GM21737 (cell line): ENCODE measurements around the gene FOXN4.

Experiments used
- ATAC-seq: cut with Tn5 transposase; IDR thresholded peaks from one replicate; pipeline ENCODE4 v1.9.1; 2021; ENCODE audit warnings: mild to moderate bottlenecking, moderate library complexity; ENCODE audit not compliant: unreplicated experiment

Gene FOXN4

DNA sequence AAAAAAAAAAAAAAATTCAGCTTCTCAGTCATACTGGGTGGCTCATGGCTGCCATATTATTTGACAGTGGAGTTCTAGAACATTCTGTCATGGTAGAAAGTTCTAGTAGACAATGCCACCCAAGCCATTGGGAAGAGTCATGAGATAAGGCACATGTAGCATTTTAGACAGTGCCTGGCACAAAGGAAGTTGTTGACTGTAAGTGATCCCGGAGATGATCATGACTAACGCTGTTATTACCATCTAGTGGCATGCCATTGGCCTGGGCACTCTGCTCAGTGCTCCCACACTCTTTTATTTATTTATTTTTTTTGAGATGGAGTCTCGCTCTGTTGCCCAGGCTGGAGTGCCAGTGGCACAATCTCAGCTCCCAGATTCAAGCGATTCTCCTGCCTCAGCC is 80.4 kb downstream of the FOXN4 start:
- ATAC-seq = no peak
